GM18861 (cell line): ENCODE measurements around the gene DMRTC2.
"Not testable (repeated sequence)": the region's sequence is repeated elsewhere in the genome, so short reads cannot be mapped to it uniquely, and the experiment has no call there.

ENCODE experiments used
- ATAC-seq: cut with Tn5 transposase; IDR thresholded peaks from one replicate; pipeline ENCODE4 v1.9.1; 2021; ENCODE audit not compliant: unreplicated experiment

DMRTC2 gene

GRCh38 chr19:41869374-41869955 lies 24.6 kb downstream of the DMRTC2 start:
- ATAC-seq = no peak

- ATAC-seq = no peak
These were observed 25.6 kb downstream of the DMRTC2 start for GRCh38 chr19:41870401-41870873.

- ATAC-seq = peak; percentile 37
These were observed 26.9 kb downstream of the DMRTC2 start for GRCh38 chr19:41871573-41872383.

GRCh38 chr19:41872384-41872774 lies 27.5 kb downstream of the DMRTC2 start:
- ATAC-seq = no peak

- ATAC-seq = no peak
These were observed 28.2 kb downstream of the DMRTC2 start for GRCh38 chr19:41872775-41873647.

GRCh38 chr19:41875973-41876372 lies 31.1 kb downstream of the DMRTC2 start:
- not testable (repeated sequence) for ATAC-seq

GRCh38 chr19:41876847-41877832 lies 32.3 kb downstream of the DMRTC2 start, which contains the start of gene CD79A:
TSS of gene CD79A (plus strand) at chr19:41877279. CDS start at chr19:41877305, 26 bp downstream.
- peak; percentile 55 for ATAC-seq

GRCh38 chr19:41877916-41878905 lies 33.4 kb downstream of the DMRTC2 start:
- no peak for ATAC-seq

GRCh38 chr19:41879080-41879479 lies 34.2 kb downstream of the DMRTC2 start:
- ATAC-seq = no peak

GRCh38 chr19:41879670-41880328 lies 35.0 kb downstream of the DMRTC2 start:
- no peak for ATAC-seq

- ATAC-seq = no peak
These were observed 35.5 kb downstream of the DMRTC2 start for GRCh38 chr19:41880329-41880708.

- no peak for ATAC-seq
These were observed 38.0 kb downstream of the DMRTC2 start, which contains the start of gene ARHGEF1 for GRCh38 chr19:41882568-41883462. TSS of gene ARHGEF1 (plus strand) at chr19:41883184. CDS start at chr19:41888083, 4,899 bp downstream.

GRCh38 chr19:41883463-41883820 lies 38.6 kb downstream of the DMRTC2 start:
- no peak for ATAC-seq

GRCh38 chr19:41883821-41884733 lies 39.2 kb downstream of the DMRTC2 start:
- peak; percentile 67 for ATAC-seq

GRCh38 chr19:41886761-41887710 lies 42.2 kb downstream of the DMRTC2 start:
- ATAC-seq = no peak
